SK-N-SH (cell line): ENCODE measurements around the gene KIAA2012. TPM values are rescaled to one million over a fixed set of nuclear protein-coding genes. Genes with fewer than 3 reads are reported as not detected.

ENCODE experiments used
- CTCF ChIA-PET: fragments of 300-600, 350-600 bp; formaldehyde crosslinking; extraction: SDS; loops from one replicate; lab custom pipeline; 2021; lab: Yijun Ruan, JAX
- POLR2A ChIA-PET: fragments of 350-600 bp; sonication (Branson Sonifier 250); formaldehyde crosslinking; extraction: SDS; loops from one replicate; lab custom pipeline; 2020; ENCODE audit warnings: antibody characterized with exemption, inconsistent platforms; lab: Yijun Ruan, JAX
- DNase-seq: peaks from one replicate; pipeline ENCODE4 v3.0.0; 2012
- H2AFZ ChIP-seq: fragments of 200-600 bp; sonication (generic); 2 replicates; pipeline ENCODE4 v1.8.1; 2016; ENCODE audit warnings: antibody characterized with exemption, mild to moderate bottlenecking, low read depth
- H3F3A ChIP-seq: fragments of 200-600 bp; sonication (generic); replicated peaks from 2 replicates; pipeline ENCODE3; 2016; ENCODE audit warnings: antibody characterized with exemption, mild to moderate bottlenecking; ENCODE audit not compliant: insufficient read depth
- H3K27ac ChIP-seq, 2 experiments: fragments of 200-500 bp in 1 of 2; fragments of 200-600 bp in 1 of 2; sonication (Bioruptor generic) in 1 of 2; sonication (generic), shearing (Covaris generic) in 1 of 2; 2 replicates each; pipeline versions ENCODE4 v1.5.1 to v1.6.1; 2014 to 2016; ENCODE audit warnings: low read depth in 2 of 2, inconsistent platforms in 1 of 2, low read length in 1 of 2, mild to moderate bottlenecking in 1 of 2, mixed read lengths in 1 of 2
- H3K27me3 ChIP-seq: fragments of 200-600 bp; sonication (generic), shearing (Covaris generic); 2 replicates; pipeline ENCODE4 v1.6.1; 2016; ENCODE audit warnings: mixed run types; ENCODE audit not compliant: insufficient read depth
- H3K36me3 ChIP-seq, 2 experiments: fragments of 200-500 bp in 1 of 2; fragments of 200-600 bp in 1 of 2; sonication (Bioruptor generic) in 1 of 2; sonication (generic) in 1 of 2; replicated peaks in 1 of 2; 2 replicates each; pipeline versions ENCODE3 to v1.5.1; 2014 to 2016; ENCODE audit warnings: low read length in 1 of 2, mild to moderate bottlenecking in 1 of 2; ENCODE audit not compliant: insufficient read depth in 2 of 2, control insufficient read depth in 1 of 2
- H3K4me1 ChIP-seq, 2 experiments: fragments of 200-500 bp in 1 of 2; fragments of 200-600 bp in 1 of 2; sonication (Bioruptor generic) in 1 of 2; sonication (generic), shearing (Covaris generic) in 1 of 2; 2 replicates each; pipeline versions ENCODE4 v1.5.1 to v1.6.1; 2014 to 2016; ENCODE audit warnings: low read depth in 1 of 2, low read length in 1 of 2, mixed run types in 1 of 2; ENCODE audit not compliant: insufficient read depth in 2 of 2, control insufficient read depth in 1 of 2
- H3K4me2 ChIP-seq: fragments of 200-600 bp; sonication (generic), shearing (Covaris generic); 2 replicates; pipeline ENCODE4 v1.6.1; 2017; ENCODE audit warnings: mixed run types
- H3K4me3 ChIP-seq, 2 experiments: fragments of 200-500 bp in 1 of 2; fragments of 200-600 bp in 1 of 2; sonication (Bioruptor generic) in 1 of 2; sonication (generic), shearing (Covaris generic) in 1 of 2; 2 replicates each; pipeline versions ENCODE4 v1.5.1 to v1.8.1; 2014 to 2016; ENCODE audit warnings: low read depth in 2 of 2, inconsistent platforms in 1 of 2, low read length in 1 of 2, mild to moderate bottlenecking in 1 of 2, mixed read lengths in 1 of 2, moderate library complexity in 1 of 2
- H3K79me2 ChIP-seq: fragments of 200-600 bp; sonication (generic); 2 replicates; pipeline ENCODE4 v1.8.1; 2017; ENCODE audit warnings: mild to moderate bottlenecking; ENCODE audit not compliant: insufficient read depth
- H3K9ac ChIP-seq: fragments of 200-600 bp; sonication (generic); 2 replicates; pipeline ENCODE4 v1.6.1; 2017; ENCODE audit warnings: mixed run types
- H3K9me2 ChIP-seq: fragments of 200-600 bp; sonication (generic); 2 replicates; pipeline ENCODE4 v1.6.1; 2017; ENCODE audit warnings: mixed run types
- H3K9me3 ChIP-seq: fragments of 200-600 bp; sonication (generic); 2 replicates; pipeline ENCODE4 v1.6.1; 2017; ENCODE audit warnings: mixed run types, mild to moderate bottlenecking, moderate library complexity
- H4K20me1 ChIP-seq: fragments of 200-600 bp; sonication (generic); 2 replicates; pipeline ENCODE4 v1.6.1; 2017; ENCODE audit warnings: mild to moderate bottlenecking, mixed run types; ENCODE audit not compliant: insufficient read depth
- CHD2 ChIP-seq: fragments of 150-350 bp; IDR thresholded peaks from 2 replicates; pipeline ENCODE4 v1.6.1; 2018; ENCODE audit warnings: low read length; ENCODE audit not compliant: partially characterized antibody
- FOSL2 ChIP-seq: IDR thresholded peaks from 2 replicates; pipeline ENCODE4 v1.4.0; 2012; ENCODE audit warnings: low read depth, mild to moderate bottlenecking, moderate library complexity, borderline replicate concordance
- GABPA ChIP-seq: IDR thresholded peaks from 2 replicates; pipeline ENCODE4 v1.4.0; 2012; ENCODE audit warnings: low read depth, mild to moderate bottlenecking
- GATA2 ChIP-seq: sonication (generic); formaldehyde crosslinking; IDR thresholded peaks from 2 replicates; pipeline ENCODE4 v1.5.0; 2020; ENCODE audit warnings: mild to moderate bottlenecking, missing genetic modification reagents
- MEF2A ChIP-seq: IDR thresholded peaks from 2 replicates; pipeline ENCODE4 v1.4.0; 2012; ENCODE audit warnings: low read depth, borderline replicate concordance
- MXI1 ChIP-seq: IDR thresholded peaks from 2 replicates; pipeline ENCODE4 v1.6.1; 2012; ENCODE audit warnings: mild to moderate bottlenecking, low read depth, low read length, improper control_type of control experiment
- NFIC ChIP-seq: IDR thresholded peaks from 2 replicates; pipeline ENCODE4 v1.4.0; 2012; ENCODE audit warnings: borderline replicate concordance
- NRF1 ChIP-seq: IDR thresholded peaks from 2 replicates; pipeline ENCODE4 v1.6.1; 2012; ENCODE audit warnings: low read depth, mild to moderate bottlenecking, low read length
- POLR2AphosphoS5 ChIP-seq: IDR thresholded peaks from 2 replicates; pipeline ENCODE4 v1.6.1; 2012; ENCODE audit warnings: low read depth, low read length
- RAD21 ChIP-seq: IDR thresholded peaks from 2 replicates; pipeline ENCODE4 v1.6.1; 2012; ENCODE audit warnings: mild to moderate bottlenecking, low read length
- RXRA ChIP-seq: IDR thresholded peaks from 2 replicates; pipeline ENCODE4 v1.4.0; 2012; ENCODE audit warnings: low read depth, mild to moderate bottlenecking, borderline replicate concordance
- SIN3A ChIP-seq: IDR thresholded peaks from 2 replicates; pipeline ENCODE4 v1.6.1; 2012; ENCODE audit warnings: low read depth, mild to moderate bottlenecking, low read length, moderate library complexity, borderline replicate concordance
- SMC3 ChIP-seq: IDR thresholded peaks from 2 replicates; pipeline ENCODE4 v1.6.1; 2012; ENCODE audit warnings: low read depth, low read length, improper control_type of control experiment
- TAF1 ChIP-seq: IDR thresholded peaks from 2 replicates; pipeline ENCODE4 v1.6.1; 2012; ENCODE audit warnings: low read depth, mild to moderate bottlenecking, low read length, moderate library complexity, borderline replicate concordance
- TCF12 ChIP-seq: IDR thresholded peaks from 2 replicates; pipeline ENCODE4 v1.4.0; 2012
- WGBS: methylation state at CpG from one replicate; pipeline ENCODE4 v1.1.6; 2017; ENCODE audit warnings: low lambda C conversion rate; 5-methylcytosine and 5-hydroxymethylcytosine counted together
- polyA plus RNA-seq, 3 experiments: library from polyadenylated mRNA; depleted of rRNA; stranded (reverse); fragments of >200 nt; gene quantifications; 2 replicates each; pipeline ENCODE4 v1.2.3, GENCODE V29; 2012
- TF ChIP-seq, protein P1 (sequence below): fragments of 150-350 bp; IDR thresholded peaks from 2 replicates; pipeline ENCODE4 v1.6.1; 2017; ENCODE audit warnings: antibody characterized with exemption, low read length, low read depth, borderline replicate concordance
- TF ChIP-seq, protein P2 (sequence below): fragments of 150-350 bp; IDR thresholded peaks from 2 replicates; pipeline ENCODE4 v1.6.1; 2016; ENCODE audit warnings: mild to moderate bottlenecking, low read depth, low read length

Gene KIAA2012
- polyA plus RNA-seq, 1 of the 3 experiments (the other 2 are of a cell fraction), result 0.07 TPM

DNA sequence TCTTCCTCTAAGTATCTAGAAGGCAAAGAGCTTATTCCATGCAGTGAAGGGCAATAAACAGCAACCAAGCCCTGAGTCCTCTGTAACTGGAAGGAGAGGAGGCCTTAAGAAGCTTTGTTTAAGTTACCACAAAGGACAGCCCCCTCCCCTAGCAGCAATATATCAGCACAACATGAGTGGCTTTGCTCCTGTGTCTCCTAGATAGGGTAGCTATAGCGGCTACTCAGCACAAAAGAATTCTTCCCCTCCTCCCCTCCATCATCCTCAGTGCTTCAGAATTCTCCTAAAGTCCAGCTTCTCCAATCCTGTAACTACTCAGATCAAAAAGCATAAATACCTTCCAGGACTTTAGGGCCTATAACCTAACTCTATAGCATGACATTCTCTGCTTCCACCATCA is 148.8 kb downstream of the KIAA2012 start:
- no peak overlapping the region for H3K9ac ChIP-seq
- peak overlapping the region; percentile 36; the same call in 1 of the 2 replicates for H3K4me2 ChIP-seq
- POLR2A ChIA-PET, result interaction anchor here (0.8 kb wide), 1 partner anchor 12 kb away, joined by 3 read pairs; no protein-coding TSS in a partner anchor

DNA sequence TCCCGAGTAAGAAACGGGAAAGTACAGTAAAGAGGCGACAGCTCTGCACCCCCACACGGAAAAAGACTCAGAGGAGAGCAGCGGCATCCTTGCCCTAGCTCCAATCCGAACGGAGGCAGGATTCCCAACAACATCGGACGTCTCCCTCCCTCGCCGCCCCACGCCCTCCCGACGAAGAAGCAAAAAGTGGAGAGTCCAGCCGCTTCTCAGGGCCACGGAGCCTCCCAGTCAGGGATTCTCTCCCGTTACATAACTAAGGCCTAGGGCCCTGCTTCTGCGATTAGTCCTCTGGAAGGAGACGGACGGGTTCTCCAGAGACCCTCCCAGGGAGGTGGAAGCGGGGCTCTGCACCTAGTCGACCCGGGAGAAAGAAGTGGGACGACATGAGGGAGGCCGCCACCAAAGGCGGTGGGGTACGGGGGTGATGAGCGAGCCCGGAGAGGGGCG is 164.8 kb downstream of the KIAA2012 start:
- Histone ChIP-seq H3K9me3 (no peaks in the 10 kb centered on the region), H3K27ac (peak overlapping the region; percentile 83 to 86), H3K4me1 (peaks cover 5 to 7% of the 10 kb centered on the region in 2 experiments; a peak in 3 of 4 replicates), H2AFZ (0 out of 2 replicates have a peak overlapping the region, but pooled peaks have one; percentile 33), H3K4me2 (peak overlapping the region; percentile 81), H4K20me1 (peaks cover 46% of the 10 kb centered on the region), H3F3A (peaks cover 13% of the 10 kb centered on the region), H3K79me2 (peaks cover 53% of the 10 kb centered on the region), H3K27me3 (no peaks in the 10 kb centered on the region), H3K4me3 (peak overlapping the region; percentile 83 to 91), H3K9me2 (no peaks in the 10 kb centered on the region), H3K36me3 (peaks cover 0 to 3% of the 10 kb centered on the region in 2 experiments), H3K9ac (peak overlapping the region; percentile 84)
- CTCF ChIA-PET, result interaction anchor here (0.8 kb wide), 1 partner anchor 26 kb away, joined by 3 read pairs; no protein-coding TSS in a partner anchor
- no peak for TF ChIP-seq POLR2AphosphoS5
- 0 out of 2 replicates have a peak, but pooled peaks have one; percentile 24 for TF ChIP-seq TAF1
- DNase-seq, result peak; percentile 61
- POLR2A ChIA-PET, result interaction anchor here (1.1 to 1.4 kb wide), 2 partner anchors 32 to 457 kb away, joined by 3 to 5 read pairs; partner anchors contain the start of gene ALS2
- 2% methylated on average over 27 of the region's 30 CpGs for WGBS

More for the DNA sequence above, 148.8 kb downstream of the KIAA2012 start:
- Histone ChIP-seq H3K36me3 (peaks cover 0 to 51% of the 10 kb centered on the region in 2 experiments), H3K79me2 (peaks cover 99% of the 10 kb centered on the region), H2AFZ (no peak overlapping the region), H3K9me3 (no peaks in the 10 kb centered on the region), H4K20me1 (peaks cover 54% of the 10 kb centered on the region), H3K4me1 (peaks cover 0 to 4% of the 10 kb centered on the region in 2 experiments; a peak in 2 of 4 replicates), H3K4me3 (no peak overlapping the region), H3K27ac (peak overlapping the region in 1 of 2 experiments; percentile 32; a peak in 1 of 4 replicates), H3K27me3 (no peaks in the 10 kb centered on the region), H3F3A (peaks cover 6% of the 10 kb centered on the region), H3K9me2 (no peaks in the 10 kb centered on the region)
- 42% methylated on average over 1 of the region's 1 CpG for WGBS
- peak; percentile 27; the same call in 1 of the 2 replicates for TF ChIP-seq FOSL2
- TF ChIP-seq, protein P1, sequence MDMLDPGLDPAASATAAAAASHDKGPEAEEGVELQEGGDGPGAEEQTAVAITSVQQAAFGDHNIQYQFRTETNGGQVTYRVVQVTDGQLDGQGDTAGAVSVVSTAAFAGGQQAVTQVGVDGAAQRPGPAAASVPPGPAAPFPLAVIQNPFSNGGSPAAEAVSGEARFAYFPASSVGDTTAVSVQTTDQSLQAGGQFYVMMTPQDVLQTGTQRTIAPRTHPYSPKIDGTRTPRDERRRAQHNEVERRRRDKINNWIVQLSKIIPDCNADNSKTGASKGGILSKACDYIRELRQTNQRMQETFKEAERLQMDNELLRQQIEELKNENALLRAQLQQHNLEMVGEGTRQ, result no peak
- DNase-seq, result peak; percentile 10
- CTCF ChIA-PET, result interaction anchor here (1.4 kb wide), 1 partner anchor 10 kb away, joined by 3 read pairs; no protein-coding TSS in a partner anchor

DNA sequence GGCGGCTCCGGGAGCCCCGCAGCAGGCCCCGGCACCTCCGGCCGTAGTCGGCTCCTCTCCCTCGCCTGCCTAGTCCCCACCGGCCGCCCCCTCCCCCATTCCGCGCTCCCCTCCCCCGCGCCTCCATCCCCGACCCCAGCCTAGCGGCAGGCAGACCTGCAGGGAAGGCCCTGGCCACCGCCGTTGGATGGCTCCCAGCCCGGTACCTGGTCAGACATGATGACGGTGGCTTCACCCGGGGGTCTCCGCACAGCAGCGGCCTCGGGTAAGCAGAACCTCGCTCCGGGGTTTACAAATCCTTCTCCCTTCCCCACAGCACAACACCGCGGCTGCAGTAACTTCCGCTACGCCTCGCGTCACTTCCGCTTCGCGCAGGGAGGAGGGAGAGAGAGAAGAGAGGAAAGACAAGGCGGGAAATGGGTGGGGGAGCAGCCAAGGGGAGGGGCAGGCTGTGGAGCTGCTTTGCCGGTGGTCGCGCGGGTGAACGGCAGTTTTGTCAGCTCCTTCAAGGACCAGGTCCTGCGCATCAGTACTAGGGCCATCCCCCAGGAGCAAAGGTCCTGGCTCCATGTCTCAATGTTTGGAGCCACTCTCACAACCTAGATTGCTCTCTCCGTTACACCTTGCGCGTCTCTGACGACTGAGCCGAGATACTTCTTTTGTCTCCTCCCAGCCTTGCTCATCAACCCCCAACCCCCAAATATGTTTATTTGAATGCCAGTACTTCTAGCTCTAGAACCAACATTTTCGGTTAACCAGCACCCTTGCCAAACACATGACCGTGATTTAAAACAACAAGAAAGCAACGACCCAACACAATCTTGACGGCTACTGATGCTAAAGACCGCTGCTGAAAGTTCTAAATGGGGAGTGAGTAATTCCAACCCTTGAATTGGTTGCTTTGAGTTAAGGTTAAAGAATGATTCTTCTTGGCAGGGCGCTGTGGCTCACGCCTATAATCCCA is 165.5 kb downstream of the KIAA2012 start, which contains the start of gene SUMO1:
TSS of gene SUMO1 (minus strand) at position 364 of the 964 bp plus-strand sequence. CDS start at position 218, 146 bp downstream.
- no peaks in the 10 kb centered on the region for H3K27me3 ChIP-seq
- H3K4me3 ChIP-seq, result peak within 1 kb of the TSS; percentile 83 to 91
- H3K9me3 ChIP-seq, result no peaks in the 10 kb centered on the region
- peaks cover 13% of the 10 kb centered on the region for H3F3A ChIP-seq
- peak within 1 kb of the TSS; percentile 81 for H3K4me2 ChIP-seq
- peaks cover 45% of the 10 kb centered on the region for H3K79me2 ChIP-seq
- H3K4me1 ChIP-seq, result peaks cover 5 to 7% of the 10 kb centered on the region in 2 experiments; a peak in 3 of 4 replicates
- H3K27ac ChIP-seq, result peak within 1 kb of the TSS; percentile 83 to 86
- H3K9ac ChIP-seq, result peak within 1 kb of the TSS; percentile 84
- WGBS, result 15% methylated on average over 41 of the region's 54 CpGs
- peaks cover 38% of the 10 kb centered on the region for H4K20me1 ChIP-seq
- peak; percentile 95 for DNase-seq
- H3K9me2 ChIP-seq, result no peaks in the 10 kb centered on the region
- H3K36me3 ChIP-seq, result peaks cover 0 to 3% of the 10 kb centered on the region in 2 experiments
- peak within 1 kb of the TSS; percentile 87; the same call in 1 of the 2 replicates for H2AFZ ChIP-seq
- ChIA-PET POLR2A (interaction anchor here (0.6 to 1.4 kb wide), 3 partner anchors 27 to 458 kb away, joined by 3 to 5 read pairs (median 3); partner anchors contain the start of genes ALS2 and NOP58), CTCF (no interaction called here)
- TF ChIP-seq NRF1 (no peak), FOSL2 (no peak), GATA2 (CRISPR knock-in tag) (no peak), TCF12 (no peak), CHD2 (peak; percentile 59), MXI1 (peak; percentile 50; the same call in 1 of the 2 replicates), RAD21 (no peak), POLR2AphosphoS5 (peak; percentile 77), GABPA (peak; percentile 90), SIN3A (peak; percentile 32; the same call in 1 of the 2 replicates), MEF2A (no peak), SMC3 (no peak), NFIC (no peak), RXRA (no peak)
- TF ChIP-seq, protein P2, sequence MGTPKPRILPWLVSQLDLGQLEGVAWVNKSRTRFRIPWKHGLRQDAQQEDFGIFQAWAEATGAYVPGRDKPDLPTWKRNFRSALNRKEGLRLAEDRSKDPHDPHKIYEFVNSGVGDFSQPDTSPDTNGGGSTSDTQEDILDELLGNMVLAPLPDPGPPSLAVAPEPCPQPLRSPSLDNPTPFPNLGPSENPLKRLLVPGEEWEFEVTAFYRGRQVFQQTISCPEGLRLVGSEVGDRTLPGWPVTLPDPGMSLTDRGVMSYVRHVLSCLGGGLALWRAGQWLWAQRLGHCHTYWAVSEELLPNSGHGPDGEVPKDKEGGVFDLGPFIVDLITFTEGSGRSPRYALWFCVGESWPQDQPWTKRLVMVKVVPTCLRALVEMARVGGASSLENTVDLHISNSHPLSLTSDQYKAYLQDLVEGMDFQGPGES, result no peak
